GM15510 (cell line): ENCODE data around the gene KIF16B.

Source experiments
- POLR2A ChIP-seq: IDR thresholded peaks from 3 replicates; pipeline ENCODE4 v1.6.1; 2011; ENCODE audit warnings: borderline replicate concordance; ENCODE audit not compliant: insufficient read length; ENCODE audit errors: extremely low read depth

The KIF16B gene

GRCh38 chr20:16486532-16486931 lies 86.7 kb downstream of the KIF16B start:
- no peak for TF ChIP-seq POLR2A

DNA sequence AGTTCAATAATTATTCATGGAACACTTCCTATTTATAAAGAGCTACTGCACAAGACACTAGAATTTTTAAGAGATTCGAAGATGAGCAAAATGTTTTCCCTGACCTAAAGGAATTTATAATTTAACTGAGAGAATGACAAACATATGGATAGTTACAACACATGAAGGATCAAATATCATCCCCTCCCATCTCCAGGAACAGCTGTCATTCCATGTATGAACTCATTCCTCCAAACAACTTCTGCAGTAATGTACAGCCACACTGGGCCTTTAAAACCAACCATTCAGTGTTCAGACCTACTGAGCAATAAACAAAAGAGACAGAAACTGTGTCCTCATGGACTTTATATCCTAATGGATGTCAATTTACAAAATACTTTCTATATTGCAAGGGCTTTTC lies 87.8 kb downstream of the KIF16B start:
- TF ChIP-seq POLR2A, result no peak

- no peak for TF ChIP-seq POLR2A
Measured at GRCh38 chr20:16483024-16483423, 90.2 kb downstream of the KIF16B start.

DNA sequence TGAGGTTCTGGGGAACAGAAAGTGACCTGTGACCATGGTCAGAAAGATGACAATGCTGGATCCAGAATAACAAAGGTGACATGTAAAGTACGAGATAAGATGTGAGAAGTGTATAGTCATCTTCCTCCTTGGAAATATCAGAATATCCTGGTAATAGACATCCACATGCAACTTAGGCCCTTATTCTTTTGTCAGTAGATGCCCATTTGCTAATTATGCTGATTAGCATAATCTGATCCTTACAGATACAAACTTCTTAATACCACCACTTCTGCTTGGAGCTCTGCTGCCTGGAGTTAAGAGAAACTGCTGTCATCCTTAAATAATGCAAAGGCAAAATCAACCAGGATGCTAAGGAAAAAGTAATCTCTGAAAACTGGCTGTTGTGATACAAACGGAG lies 91.3 kb downstream of the KIF16B start:
- TF ChIP-seq POLR2A, result no peak

GRCh38 chr20:16479666-16480065 lies 93.6 kb downstream of the KIF16B start:
- TF ChIP-seq POLR2A, result no peak

GRCh38 chr20:16477632-16478031 lies 95.6 kb downstream of the KIF16B start:
- TF ChIP-seq POLR2A, result no peak

DNA sequence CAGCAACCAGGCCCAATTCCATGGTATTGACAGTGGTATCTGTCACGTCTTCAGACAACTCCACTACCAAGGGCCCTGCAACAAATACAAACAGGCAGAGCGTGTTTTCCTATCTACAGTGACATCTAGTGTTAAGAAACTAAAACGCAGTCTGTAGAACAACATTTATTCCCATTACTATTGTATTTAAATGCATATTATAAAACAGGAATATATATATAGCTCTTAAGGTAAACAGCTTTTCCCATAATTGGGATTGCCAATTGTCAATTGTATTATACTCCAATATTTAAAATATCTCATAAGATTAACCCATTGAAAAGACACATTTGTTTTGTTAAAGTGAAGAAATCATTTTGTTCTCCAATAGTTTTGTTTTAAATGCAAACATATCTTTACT lies 97.2 kb downstream of the KIF16B start:
- no peak for TF ChIP-seq POLR2A

DNA sequence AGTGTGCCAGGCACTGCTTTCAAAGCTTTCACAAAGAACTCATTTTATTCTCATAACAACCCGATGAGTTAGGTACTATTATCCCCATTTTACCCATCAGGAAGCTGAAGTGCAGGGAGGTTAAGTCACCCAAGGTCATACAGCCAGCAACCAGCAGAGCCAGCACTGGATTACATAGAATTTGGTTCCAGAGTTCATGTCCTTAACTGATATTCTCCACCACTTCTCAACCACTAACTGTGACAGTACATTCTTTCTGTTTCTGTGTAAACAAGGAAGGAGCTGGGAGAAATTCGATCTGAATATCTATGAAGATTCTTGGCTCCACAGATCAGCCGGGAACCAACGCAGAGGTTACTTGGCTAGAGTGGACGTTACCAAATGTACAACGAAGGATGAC lies 98.0 kb downstream of the KIF16B start:
- no peak for TF ChIP-seq POLR2A

- no peak for TF ChIP-seq POLR2A
Measured at GRCh38 chr20:16474363-16474762, 98.9 kb downstream of the KIF16B start.

DNA sequence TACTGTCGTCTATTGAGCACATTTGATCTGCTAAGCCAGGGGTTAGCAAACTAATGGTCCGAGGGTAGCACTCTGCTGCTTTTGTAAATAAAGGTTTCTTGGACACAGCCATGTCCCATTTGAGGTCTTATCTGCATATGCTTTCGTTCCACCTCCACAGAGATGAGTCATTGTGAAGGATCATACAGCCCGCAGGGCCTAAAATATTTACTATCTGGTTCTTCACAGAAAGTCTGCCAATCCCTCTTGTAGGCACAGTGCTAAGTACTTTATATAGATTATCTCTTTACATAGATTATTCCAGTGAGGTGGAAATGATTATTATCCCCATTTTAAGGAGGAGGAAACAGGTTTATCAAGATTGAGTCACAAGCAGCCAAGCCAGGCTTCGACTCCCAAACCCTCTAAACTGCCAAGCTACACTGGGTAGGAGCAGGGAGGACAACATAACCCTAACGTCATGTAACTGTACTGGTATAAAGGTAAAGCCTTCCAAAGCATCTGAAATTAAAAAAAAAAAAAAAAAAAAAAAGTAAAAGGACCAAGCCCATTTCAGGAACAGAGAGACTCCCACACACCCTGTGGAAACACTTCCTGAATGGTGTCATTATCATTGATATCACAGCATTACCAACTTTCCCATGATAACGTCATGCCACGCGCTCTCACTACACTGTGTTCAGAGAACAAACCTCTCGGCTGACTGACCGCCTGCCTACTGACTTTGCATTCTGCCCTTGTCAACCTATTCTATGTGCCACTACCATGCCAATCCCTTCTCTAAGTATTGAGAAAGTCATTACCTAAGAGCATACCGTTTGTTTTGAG lies 101.0 kb downstream of the KIF16B start:
- TF ChIP-seq POLR2A, result no peak

- TF ChIP-seq POLR2A, result no peak
Measured at GRCh38 chr20:16469395-16469905, 103.8 kb downstream of the KIF16B start.

GRCh38 chr20:16462711-16463110 lies 110.5 kb downstream of the KIF16B start:
- no peak for TF ChIP-seq POLR2A

GRCh38 chr20:16459019-16459700 lies 114.1 kb downstream of the KIF16B start:
- TF ChIP-seq POLR2A, result no peak

GRCh38 chr20:16457514-16457913 lies 115.7 kb downstream of the KIF16B start:
- TF ChIP-seq POLR2A, result no peak

DNA sequence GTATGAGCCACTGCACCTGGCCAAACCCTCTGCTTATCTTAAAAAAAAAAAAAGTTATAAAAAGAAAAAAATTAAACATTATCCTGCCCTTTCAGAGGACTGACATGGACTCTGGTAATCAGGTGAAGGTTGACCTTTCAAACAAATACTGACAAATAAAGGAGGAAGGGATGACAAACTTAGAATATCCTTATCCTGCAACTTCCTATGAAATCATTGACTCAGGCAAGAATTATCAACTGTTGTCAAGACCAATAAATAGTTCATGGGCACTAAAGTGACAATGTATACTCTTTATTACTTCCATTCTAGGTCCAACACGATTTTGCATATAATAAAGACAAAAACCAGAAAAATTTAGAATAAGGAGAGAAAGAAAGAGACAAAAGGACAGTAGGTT lies 117.9 kb downstream of the KIF16B start:
- TF ChIP-seq POLR2A, result no peak

GRCh38 chr20:16451982-16452381 lies 121.3 kb downstream of the KIF16B start:
- TF ChIP-seq POLR2A, result no peak
